Uterus (tissue), 2 donors: Measurements from ENCODE around the gene SPIRE2.

Experiments used
- CTCF ChIP-seq, 4 experiments: fragments of 200-600 bp in 2 of 4; fragments of 450-650 bp in 2 of 4; sonication (generic) in 2 of 4; IDR thresholded peaks; one replicate each; pipeline ENCODE4 v1.5.1; 2016 to 2019; ENCODE audit warnings: antibody characterized with exemption in 4 of 4, mild to moderate bottlenecking in 2 of 4, moderate library complexity in 1 of 4
- POLR2A ChIP-seq, 2 donors: fragments of 450-650 bp; IDR thresholded peaks; one replicate each; pipeline ENCODE4 v1.6.1; 2016; ENCODE audit warnings: antibody characterized with exemption in 2 of 2, mild to moderate bottlenecking in 1 of 2, moderate library complexity in 1 of 2

- TF ChIP-seq CTCF (IDR thresholded peaks at IDR 0.05) (no peak), POLR2A (IDR thresholded peaks at IDR 0.05) (no peak)
These were observed 72.6 kb downstream of the SPIRE2 start for GRCh38 chr16:89900885-89901284.
